ENCODE measurements around the gene PRR33.
A peak's percentile ranks its signal among the peaks of the same experiment; 100 is the strongest.

GRCh38 chr11:1869427-1870325, 22.0 kb downstream of the PRR33 start:
- TF ChIP-seq CTCF (conservative IDR thresholded peaks at IDR 0.05) (peak; percentile 59), ZFX (IDR thresholded peaks at IDR 0.05) (no peak)
